ENCODE measurements around the gene FOLR3. TPM values are rescaled to one million over a fixed set of nuclear protein-coding genes. Genes with fewer than 3 reads are reported as not detected.
"Not testable (repeated sequence)": the region's sequence is repeated elsewhere in the genome, so short reads cannot be mapped to it uniquely, and the experiment has no call there.

FOLR3 gene
- total and polyA plus RNA-seq, 9 of the 15 experiments (the other 6 are each of a cell fraction or from before 2014, with no cell fraction given) = not detected

DNA sequence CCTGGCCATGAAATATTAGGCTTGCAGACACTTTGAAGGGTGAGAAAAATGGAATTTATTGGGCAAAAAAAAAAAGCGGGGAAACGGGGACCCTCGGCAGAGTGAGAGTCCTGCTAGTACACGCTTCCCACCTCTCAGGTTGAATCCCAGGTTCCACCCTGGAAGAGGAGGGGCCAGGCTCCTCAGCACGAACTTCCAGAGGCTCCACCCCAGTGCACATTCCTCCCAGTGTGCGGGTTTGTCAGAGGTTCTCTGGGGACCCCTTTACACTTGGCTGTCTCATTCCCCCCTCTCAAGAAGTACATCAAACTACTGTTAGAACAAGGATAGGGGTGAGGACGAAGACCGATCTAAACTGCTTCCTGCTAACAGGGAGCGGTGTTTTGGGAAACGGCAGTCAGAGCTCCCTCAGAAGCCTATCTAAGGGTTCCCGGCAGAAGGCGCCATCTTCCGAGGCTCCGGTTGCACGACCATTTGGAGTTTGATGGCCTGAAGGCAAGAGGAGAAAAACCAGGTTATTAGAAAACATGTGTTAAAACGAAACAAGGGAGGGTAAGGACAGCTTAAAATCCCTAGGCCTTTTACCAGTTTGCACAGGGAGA is 27.5 kb downstream of the FOLR3 start (continued):
- TF ChIP-seq, protein P1, sequence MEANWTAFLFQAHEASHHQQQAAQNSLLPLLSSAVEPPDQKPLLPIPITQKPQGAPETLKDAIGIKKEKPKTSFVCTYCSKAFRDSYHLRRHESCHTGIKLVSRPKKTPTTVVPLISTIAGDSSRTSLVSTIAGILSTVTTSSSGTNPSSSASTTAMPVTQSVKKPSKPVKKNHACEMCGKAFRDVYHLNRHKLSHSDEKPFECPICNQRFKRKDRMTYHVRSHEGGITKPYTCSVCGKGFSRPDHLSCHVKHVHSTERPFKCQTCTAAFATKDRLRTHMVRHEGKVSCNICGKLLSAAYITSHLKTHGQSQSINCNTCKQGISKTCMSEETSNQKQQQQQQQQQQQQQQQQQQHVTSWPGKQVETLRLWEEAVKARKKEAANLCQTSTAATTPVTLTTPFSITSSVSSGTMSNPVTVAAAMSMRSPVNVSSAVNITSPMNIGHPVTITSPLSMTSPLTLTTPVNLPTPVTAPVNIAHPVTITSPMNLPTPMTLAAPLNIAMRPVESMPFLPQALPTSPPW (CRISPR knock-in tag; IDR thresholded peaks at IDR 0.05) = peak; percentile 29; the same call in 1 of the 2 replicates
- TF ChIP-seq TAF7 (tag; IDR thresholded peaks at IDR 0.05) = peak; percentile 47; the same call in 1 of the 2 replicates
- TF ChIP-seq ZFP36 (IDR thresholded peaks at IDR 0.05; ENCODE audit: low read depth, low read length, partially characterized antibody) = peak; percentile 58
- TF ChIP-seq SLC30A9 (CRISPR knock-in tag; IDR thresholded peaks at IDR 0.05) = no peak
- TF ChIP-seq MTA1 (IDR thresholded peaks at IDR 0.05; ENCODE audit: borderline replicate concordance) = no peak
- TF ChIP-seq POLR2A (conservative IDR thresholded peaks at IDR 0.05) = peak; percentile 38; the same call in 1 of the 2 replicates
- TF ChIP-seq MYC (IDR thresholded peaks at IDR 0.05; ENCODE audit: low read depth, low read length) = 0 out of 2 replicates have a peak, but pooled peaks have one; percentile 48
- no peak for TF ChIP-seq MYC (CRISPR knock-in tag; IDR thresholded peaks at IDR 0.05; ENCODE audit: borderline replicate concordance, low read depth)
- peak; percentile 46; the same call in 1 of the 2 replicates for TF ChIP-seq NFRKB (IDR thresholded peaks at IDR 0.05; ENCODE audit: low read depth)
- TF ChIP-seq L3MBTL2 (IDR thresholded peaks at IDR 0.05) = peak; percentile 46; the same call in 1 of the 2 replicates
- no peak for TF ChIP-seq ESRRB (CRISPR knock-in tag; IDR thresholded peaks at IDR 0.05; ENCODE audit: borderline replicate concordance)
- TF ChIP-seq, protein P2, sequence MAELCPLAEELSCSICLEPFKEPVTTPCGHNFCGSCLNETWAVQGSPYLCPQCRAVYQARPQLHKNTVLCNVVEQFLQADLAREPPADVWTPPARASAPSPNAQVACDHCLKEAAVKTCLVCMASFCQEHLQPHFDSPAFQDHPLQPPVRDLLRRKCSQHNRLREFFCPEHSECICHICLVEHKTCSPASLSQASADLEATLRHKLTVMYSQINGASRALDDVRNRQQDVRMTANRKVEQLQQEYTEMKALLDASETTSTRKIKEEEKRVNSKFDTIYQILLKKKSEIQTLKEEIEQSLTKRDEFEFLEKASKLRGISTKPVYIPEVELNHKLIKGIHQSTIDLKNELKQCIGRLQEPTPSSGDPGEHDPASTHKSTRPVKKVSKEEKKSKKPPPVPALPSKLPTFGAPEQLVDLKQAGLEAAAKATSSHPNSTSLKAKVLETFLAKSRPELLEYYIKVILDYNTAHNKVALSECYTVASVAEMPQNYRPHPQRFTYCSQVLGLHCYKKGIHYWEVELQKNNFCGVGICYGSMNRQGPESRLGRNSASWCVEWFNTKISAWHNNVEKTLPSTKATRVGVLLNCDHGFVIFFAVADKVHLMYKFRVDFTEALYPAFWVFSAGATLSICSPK (IDR thresholded peaks at IDR 0.05; ENCODE audit: borderline replicate concordance) = no peak
- TF ChIP-seq TBP (optimal IDR thresholded peaks at IDR 0.05; ENCODE audit: low read depth, low read length) = no peak

DNA sequence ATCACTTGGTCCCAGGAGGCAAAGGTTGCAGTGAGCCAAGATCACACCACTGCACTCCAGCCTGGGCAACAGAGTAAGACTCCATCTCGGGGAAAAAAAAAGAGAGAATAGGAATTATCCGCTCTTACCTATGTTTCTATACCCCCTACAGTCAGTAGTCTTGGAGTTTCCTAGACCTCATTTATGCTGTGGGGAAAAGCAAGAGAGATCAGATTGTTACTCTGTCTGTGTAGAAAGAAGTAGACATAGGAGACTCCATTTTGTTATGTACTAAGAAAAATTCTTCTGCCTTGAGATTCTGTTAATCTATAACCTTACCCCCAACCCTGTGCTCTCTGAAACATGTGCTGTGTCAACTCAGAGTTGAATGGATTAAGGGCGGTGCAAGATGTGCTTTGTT is 28.7 kb downstream of the FOLR3 start:
- H3K27me3 ChIP-seq (ENCODE audit: control insufficient read depth in 2 of 2, insufficient read depth in 2 of 2, low read length in 2 of 2); POLR2A ChIA-PET; H3K4me3 ChIP-seq; BruUV-seq (replicated peaks); H3K27ac ChIP-seq (ENCODE audit: extremely low read depth, low read depth, low read length); H3K9me3 ChIP-seq (replicated peaks; ENCODE audit: control insufficient read depth, insufficient read depth, low read depth, low read length); FAIRE-seq; H3K79me2 ChIP-seq (ENCODE audit: control insufficient read depth, insufficient read depth, low read length); in situ Hi-C loops (cut with MboI); intact Hi-C loops (cut with micrococcal nuclease); CTCF ChIA-PET (ENCODE audit: low intra/inter-chr PET ratio); H3K9ac ChIP-seq (ENCODE audit: insufficient read depth in 1 of 2, low read depth in 2 of 2, low read length in 2 of 2); H3K36me3 ChIP-seq (ENCODE audit: control insufficient read depth, insufficient read depth, low read length); H3K9me1 ChIP-seq (ENCODE audit: control insufficient read depth, insufficient read depth, low read length); H3K4me1 ChIP-seq (replicated peaks in 1 of 2; ENCODE audit: control insufficient read depth in 2 of 2, insufficient read depth in 2 of 2, low read length in 2 of 2); H4K20me1 ChIP-seq (replicated peaks; ENCODE audit: control insufficient read depth, insufficient read depth, low read length); ATAC-seq; H3K4me2 ChIP-seq (ENCODE audit: insufficient read depth, low read length); DNase-seq (ENCODE audit: extremely low read depth in 1 of 4, low spot score in 3 of 4); H2AFZ ChIP-seq (ENCODE audit: low read depth, low read length): not testable (repeated sequence)
- WGBS (ENCODE audit: insufficient coverage, low coverage, missing lambda C conversion rate) = 60% methylated on average over 1 of the region's 3 CpGs
